RWPE2 (cell line): ENCODE results near the gene POU6F1.
"Not testable (repeated sequence)": the region's sequence is repeated elsewhere in the genome, so short reads cannot be mapped to it uniquely, and the experiment has no call there.

ENCODE experiments used
- ATAC-seq: fragments of 200-7000 bp; cut with Tn5 transposase; 3 replicates; pipeline ENCODE4 v1.9.1; 2021; ENCODE audit warnings: low read depth
- DNase-seq: peaks from one replicate; pipeline ENCODE4 v3.0.0-alpha.2; 2020; ENCODE audit warnings: low spot score
- H3K27ac ChIP-seq: fragments of 450-650 bp; 2 replicates; pipeline ENCODE4 v1.5.1; 2017; ENCODE audit warnings: mild to moderate bottlenecking; ENCODE audit not compliant: poor library complexity, severe bottlenecking
- H3K27me3 ChIP-seq: fragments of 250-450 bp; sonication (Bioruptor Pico); 2 replicates; pipeline ENCODE4 v1.5.1; 2021; ENCODE audit warnings: mild to moderate bottlenecking, moderate library complexity; ENCODE audit not compliant: insufficient read depth, poor library complexity, severe bottlenecking
- H3K36me3 ChIP-seq: fragments of 250-450 bp; sonication (Bioruptor Pico); 2 replicates; pipeline ENCODE4 v1.5.1; 2020; ENCODE audit warnings: low read depth, mild to moderate bottlenecking, moderate library complexity
- H3K4me1 ChIP-seq: fragments of 250-450 bp; sonication (Bioruptor Pico); 2 replicates; pipeline ENCODE4 v1.5.1; 2021; ENCODE audit warnings: mild to moderate bottlenecking, moderate library complexity; ENCODE audit not compliant: insufficient read depth, poor library complexity, severe bottlenecking
- H3K4me3 ChIP-seq: fragments of 250-450 bp; sonication (Bioruptor Pico); 2 replicates; pipeline ENCODE4 v1.5.1; 2021; ENCODE audit warnings: mild to moderate bottlenecking, moderate library complexity; ENCODE audit not compliant: severe bottlenecking
- H3K9me3 ChIP-seq: fragments of 250-450 bp; sonication (Bioruptor Pico); 2 replicates; pipeline ENCODE4 v1.5.1; 2021; ENCODE audit warnings: mild to moderate bottlenecking, moderate library complexity; ENCODE audit not compliant: severe bottlenecking
- CTCF ChIP-seq: fragments of 450-650 bp; IDR thresholded peaks from one replicate; pipeline ENCODE4 v1.5.1; 2017; ENCODE audit warnings: mild to moderate bottlenecking, moderate library complexity; ENCODE audit not compliant: poor library complexity, severe bottlenecking

Gene POU6F1

GRCh38 chr12:51224625-51225024 is 6.8 kb upstream of the POU6F1 start:
- DNase-seq (no peak), ATAC-seq (no peak)
- no peak for TF ChIP-seq CTCF
- Histone ChIP-seq H3K4me1 (no peaks in the 10 kb centered on the region), H3K9me3 (no peaks in the 10 kb centered on the region), H3K36me3 (no peaks in the 10 kb centered on the region), H3K27me3 (no peaks in the 10 kb centered on the region), H3K4me3 (no peak overlapping the region), H3K27ac (no peak overlapping the region)

GRCh38 chr12:51222461-51222860 is 4.6 kb upstream of the POU6F1 start:
- H3K4me3 ChIP-seq = no peak overlapping the region
- ATAC-seq (no peak), DNase-seq (no peak)
- H3K4me1 ChIP-seq = peaks cover 6% of the 10 kb centered on the region
- H3K27ac ChIP-seq = no peak overlapping the region
- TF ChIP-seq CTCF = no peak
- H3K9me3 ChIP-seq = no peaks in the 10 kb centered on the region
- H3K36me3 ChIP-seq = no peaks in the 10 kb centered on the region
- H3K27me3 ChIP-seq = no peaks in the 10 kb centered on the region

- DNase-seq, ATAC-seq, H3K4me3 ChIP-seq, H3K9me3 ChIP-seq, H3K27ac ChIP-seq, H3K4me1 ChIP-seq, H3K27me3 ChIP-seq, H3K36me3 ChIP-seq: not testable (repeated sequence)
Measured at GRCh38 chr12:51219857-51220256, 2.0 kb upstream of the POU6F1 start.

DNA sequence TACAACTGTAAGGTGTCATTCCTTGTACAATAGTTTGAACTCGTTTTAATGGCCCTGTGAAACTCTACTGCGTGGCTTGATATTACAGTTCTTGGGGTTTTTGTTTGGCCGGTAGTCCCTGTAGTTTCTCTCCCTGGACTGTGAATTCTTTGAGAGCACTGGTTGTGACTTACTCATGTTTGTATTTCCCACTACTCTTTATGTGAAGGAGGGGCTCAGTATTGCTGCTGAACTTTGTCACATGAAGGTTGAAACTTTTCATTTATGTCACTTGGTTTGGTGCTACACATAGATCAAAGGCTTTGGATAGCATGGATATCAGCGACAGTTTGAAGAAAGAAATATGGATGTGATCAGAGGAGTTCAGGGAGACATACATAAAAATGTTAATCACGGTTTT is 1.5 kb upstream of the POU6F1 start:
- no peaks in the 10 kb centered on the region for H3K9me3 ChIP-seq
- peak overlapping the region; percentile 80 for H3K4me3 ChIP-seq
- H3K27me3 ChIP-seq = no peaks in the 10 kb centered on the region
- H3K36me3 ChIP-seq = no peaks in the 10 kb centered on the region
- no peak for TF ChIP-seq CTCF
- DNase-seq (no peak), ATAC-seq (no peak)
- H3K27ac ChIP-seq = peak overlapping the region; percentile 61
- H3K4me1 ChIP-seq = peaks cover 6% of the 10 kb centered on the region

DNA sequence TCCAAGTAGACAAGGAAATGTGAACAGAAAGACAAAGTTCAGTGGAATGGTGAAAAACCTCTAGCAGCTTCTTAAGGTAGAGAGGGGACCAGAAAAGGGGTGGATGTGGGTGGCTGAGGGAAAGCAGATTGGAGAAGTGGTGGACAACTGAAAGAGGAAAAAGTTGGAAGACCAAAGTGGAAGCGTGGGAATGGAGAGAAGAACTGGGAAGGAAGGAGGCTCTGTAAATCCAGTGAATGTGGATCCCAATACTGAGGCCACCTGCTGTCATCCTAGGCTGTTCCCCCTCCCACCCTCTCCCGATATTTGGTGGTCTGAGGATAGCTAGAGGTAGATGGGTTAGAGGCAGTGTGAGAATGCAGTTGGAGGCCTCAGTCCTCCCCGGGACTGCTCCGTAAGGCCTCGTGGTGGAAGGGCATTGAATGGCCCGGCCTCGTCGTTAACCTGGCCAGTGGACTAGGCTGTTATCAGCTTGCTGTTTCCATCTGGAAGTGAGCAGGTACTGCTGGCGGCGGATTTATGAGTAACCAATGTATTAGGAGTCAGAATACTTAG is 822 bp upstream of the POU6F1 start:
- ATAC-seq (peak; percentile 37), DNase-seq (no peak)
- peak overlapping the region; percentile 61 for H3K27ac ChIP-seq
- peaks cover 6% of the 10 kb centered on the region for H3K4me1 ChIP-seq
- H3K27me3 ChIP-seq = no peaks in the 10 kb centered on the region
- no peaks in the 10 kb centered on the region for H3K9me3 ChIP-seq
- H3K4me3 ChIP-seq = peak overlapping the region; percentile 80
- H3K36me3 ChIP-seq = no peaks in the 10 kb centered on the region
- TF ChIP-seq CTCF = no peak
